Neuronal stem cell (in vitro differentiated cells): ENCODE data around the gene STK32C.
A peak's percentile ranks its signal among the peaks of the same experiment; 100 is the strongest.

ENCODE experiments used
- DNase-seq: peaks from one replicate; pipeline ENCODE4 v3.0.0-alpha.2; 2013; ENCODE audit warnings: low spot score
- H2AFZ ChIP-seq: one replicate; pipeline ENCODE4 v1.6.1; 2013; ENCODE audit warnings: mild to moderate bottlenecking, low read length, inconsistent platforms
- H2AK5ac ChIP-seq: 2 replicates; pipeline ENCODE4 v1.6.1; 2013; ENCODE audit warnings: low read depth, mild to moderate bottlenecking, inconsistent platforms, low read length, moderate library complexity, mixed read lengths
- H2BK120ac ChIP-seq: 2 replicates; pipeline ENCODE4 v1.6.1; 2013; ENCODE audit warnings: low read depth, mild to moderate bottlenecking, inconsistent platforms, low read length, moderate library complexity, mixed read lengths
- H2BK12ac ChIP-seq: one replicate; pipeline ENCODE4 v1.6.1; 2013; ENCODE audit warnings: low read length, inconsistent platforms
- H2BK15ac ChIP-seq: 2 replicates; pipeline ENCODE4 v1.6.1; 2013; ENCODE audit warnings: mild to moderate bottlenecking, low read length, inconsistent platforms, mixed read lengths
- H2BK5ac ChIP-seq: one replicate; pipeline ENCODE4 v1.6.1; 2013; ENCODE audit warnings: inconsistent platforms, mild to moderate bottlenecking, low read length, moderate library complexity
- H3K14ac ChIP-seq: one replicate; pipeline ENCODE4 v1.6.1; 2013; ENCODE audit warnings: low read length, inconsistent platforms
- H3K18ac ChIP-seq: 2 replicates; pipeline ENCODE4 v1.6.1; 2013; ENCODE audit warnings: low read length, inconsistent platforms
- H3K23ac ChIP-seq: 2 replicates; pipeline ENCODE4 v1.6.1; 2013; ENCODE audit warnings: low read depth, mild to moderate bottlenecking, mixed read lengths, low read length, inconsistent platforms; ENCODE audit not compliant: poor library complexity
- H3K27ac ChIP-seq: replicated peaks from 3 replicates; pipeline ENCODE4 v1.5.1; 2013; ENCODE audit warnings: low read length, inconsistent platforms
- H3K27me3 ChIP-seq, 3 experiments: 2 replicates each; pipeline ENCODE4 v1.6.1; 2013; ENCODE audit warnings: low read length in 3 of 3, mild to moderate bottlenecking in 2 of 3, inconsistent platforms in 1 of 3, low read depth in 1 of 3, mixed read lengths in 1 of 3, moderate library complexity in 1 of 3; ENCODE audit not compliant: control insufficient read depth in 3 of 3, insufficient read depth in 3 of 3
- H3K36me3 ChIP-seq, 2 donors: replicated peaks in 1 of 2; 2 replicates each; pipeline ENCODE4 v1.6.1; 2013; ENCODE audit warnings: low read length in 2 of 2; ENCODE audit not compliant: control insufficient read depth in 2 of 2, insufficient read depth in 2 of 2
- H3K4ac ChIP-seq: 2 replicates; pipeline ENCODE4 v1.6.1; 2013; ENCODE audit warnings: inconsistent platforms, mild to moderate bottlenecking, low read length, moderate library complexity
- H3K4me1 ChIP-seq, 2 donors: 1 replicate in 1 of 2; 2 replicates in 1 of 2; pipeline ENCODE4 v1.6.1; 2013; ENCODE audit warnings: low read length in 2 of 2, low read depth in 1 of 2; ENCODE audit not compliant: control insufficient read depth in 2 of 2, insufficient read depth in 1 of 2
- H3K4me2 ChIP-seq: one replicate; pipeline ENCODE4 v1.6.1; 2013; ENCODE audit warnings: mild to moderate bottlenecking, low read length, inconsistent platforms; ENCODE audit not compliant: insufficient read depth, poor library complexity, severe bottlenecking
- H3K4me3 ChIP-seq, 2 donors: 2 replicates each; pipeline ENCODE4 v1.5.1; 2013; ENCODE audit warnings: low read length in 2 of 2, mild to moderate bottlenecking in 2 of 2, inconsistent platforms in 1 of 2, moderate library complexity in 1 of 2
- H3K79me1 ChIP-seq: one replicate; pipeline ENCODE4 v1.6.1; 2013; ENCODE audit warnings: low read depth, mild to moderate bottlenecking, inconsistent platforms, low read length, moderate library complexity
- H3K9ac ChIP-seq: one replicate; pipeline ENCODE4 v1.6.1; 2013; ENCODE audit warnings: mild to moderate bottlenecking, low read depth, low read length, inconsistent platforms; ENCODE audit not compliant: poor library complexity
- H3K9me3 ChIP-seq, 2 donors: replicated peaks in 1 of 2; 2 replicates each; pipeline versions ENCODE3 to v1.6.1; 2013; ENCODE audit warnings: low read length in 2 of 2, mild to moderate bottlenecking in 2 of 2, inconsistent platforms in 1 of 2, low read depth in 1 of 2, mixed read lengths in 1 of 2, moderate library complexity in 1 of 2; ENCODE audit not compliant: control insufficient read depth in 2 of 2, insufficient read depth in 1 of 2
- H4K8ac ChIP-seq: one replicate; pipeline ENCODE4 v1.6.1; 2013; ENCODE audit warnings: low read depth, mild to moderate bottlenecking, inconsistent platforms, low read length, moderate library complexity
- H4K91ac ChIP-seq: one replicate; pipeline ENCODE4 v1.6.1; 2013; ENCODE audit warnings: low read length, low read depth, mild to moderate bottlenecking, inconsistent platforms; ENCODE audit not compliant: poor library complexity
- WGBS, 2 donors: extraction: QIAGEN DNeasy Blood & Tissue Kit; methylation state at CpG; one replicate each; pipeline ENCODE4 v1.1.7; 2013; ENCODE audit warnings: missing lambda C conversion rate in 2 of 2, mixed read lengths in 1 of 2; ENCODE audit not compliant: insufficient read length in 2 of 2, insufficient replicate concordance in 1 of 2; ENCODE audit errors: extremely low coverage in 2 of 2; 5-methylcytosine and 5-hydroxymethylcytosine counted together

STK32C gene

DNA sequence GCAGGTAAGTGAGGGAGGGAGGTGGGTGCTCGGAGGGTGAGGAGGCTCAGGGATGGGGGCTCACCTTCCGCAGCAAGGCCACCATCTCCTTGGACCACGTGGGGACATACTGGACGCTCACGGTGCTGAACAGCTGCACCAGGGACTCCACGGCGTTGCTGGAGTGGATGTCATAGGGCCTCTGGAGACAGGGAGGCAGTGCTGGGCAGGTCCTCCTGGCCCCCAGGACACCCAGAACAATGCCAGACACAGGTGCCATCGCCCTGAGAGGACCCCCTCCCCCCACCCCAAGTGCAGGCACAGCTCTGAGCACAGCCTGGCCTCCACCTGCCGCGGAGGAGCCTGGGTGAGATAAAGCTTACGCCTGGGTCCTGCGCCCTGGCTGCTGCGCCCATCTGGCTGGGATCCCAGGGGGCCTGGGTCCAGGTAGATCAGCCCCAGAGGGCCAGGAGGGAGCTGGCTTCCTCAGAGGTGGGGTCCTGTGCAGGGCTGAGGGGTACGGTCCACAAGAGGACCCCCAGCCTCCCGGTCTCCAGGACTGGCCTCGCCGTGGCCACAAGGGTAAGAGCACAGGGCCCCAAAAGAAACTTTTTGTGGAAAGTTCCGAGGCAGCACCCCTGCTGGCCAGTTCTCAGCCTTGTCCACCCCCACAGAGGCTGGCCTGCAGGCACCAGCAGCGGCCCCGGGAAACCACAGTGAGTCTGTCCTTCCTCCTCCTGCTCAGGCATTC, 83.2 kb downstream of the STK32C start:
- H2BK120ac ChIP-seq, result peak overlapping the region; percentile 91
- DNase-seq, result no peak
- H2BK12ac ChIP-seq, result peak overlapping the region; percentile 41
- H4K91ac ChIP-seq, result no peak overlapping the region
- H3K14ac ChIP-seq, result peak overlapping the region; percentile 38
- H3K36me3 ChIP-seq, result peaks cover 0 to 2% of the 10 kb centered on the region in 2 donors
- peak overlapping the region; percentile 11 for H3K4ac ChIP-seq
- peak overlapping the region; percentile 100 for H2AK5ac ChIP-seq
- H3K79me1 ChIP-seq, result peaks cover 1% of the 10 kb centered on the region
- H3K23ac ChIP-seq, result peak overlapping the region; percentile 65
- peak overlapping the region; percentile 66 for H2BK5ac ChIP-seq
- H3K27me3 ChIP-seq, result no peaks in the 10 kb centered on the region
- no peak overlapping the region for H3K27ac ChIP-seq
- H3K4me2 ChIP-seq, result no peak overlapping the region
- H3K9me3 ChIP-seq, result no peaks in the 10 kb centered on the region
- peak overlapping the region; percentile 43 for H4K8ac ChIP-seq
- no CpG with 5 or more reads among the region's 20 CpGs for WGBS, 2 donors
- H3K18ac ChIP-seq, result peak overlapping the region; percentile 85
- H3K4me3 ChIP-seq, result no peak overlapping the region
- H3K4me1 ChIP-seq, result peaks cover 0 to 5% of the 10 kb centered on the region in 2 donors
- H3K9ac ChIP-seq, result peak overlapping the region; percentile 60
- H2BK15ac ChIP-seq, result peak overlapping the region; percentile 96
- H2AFZ ChIP-seq, result no peak overlapping the region

DNA sequence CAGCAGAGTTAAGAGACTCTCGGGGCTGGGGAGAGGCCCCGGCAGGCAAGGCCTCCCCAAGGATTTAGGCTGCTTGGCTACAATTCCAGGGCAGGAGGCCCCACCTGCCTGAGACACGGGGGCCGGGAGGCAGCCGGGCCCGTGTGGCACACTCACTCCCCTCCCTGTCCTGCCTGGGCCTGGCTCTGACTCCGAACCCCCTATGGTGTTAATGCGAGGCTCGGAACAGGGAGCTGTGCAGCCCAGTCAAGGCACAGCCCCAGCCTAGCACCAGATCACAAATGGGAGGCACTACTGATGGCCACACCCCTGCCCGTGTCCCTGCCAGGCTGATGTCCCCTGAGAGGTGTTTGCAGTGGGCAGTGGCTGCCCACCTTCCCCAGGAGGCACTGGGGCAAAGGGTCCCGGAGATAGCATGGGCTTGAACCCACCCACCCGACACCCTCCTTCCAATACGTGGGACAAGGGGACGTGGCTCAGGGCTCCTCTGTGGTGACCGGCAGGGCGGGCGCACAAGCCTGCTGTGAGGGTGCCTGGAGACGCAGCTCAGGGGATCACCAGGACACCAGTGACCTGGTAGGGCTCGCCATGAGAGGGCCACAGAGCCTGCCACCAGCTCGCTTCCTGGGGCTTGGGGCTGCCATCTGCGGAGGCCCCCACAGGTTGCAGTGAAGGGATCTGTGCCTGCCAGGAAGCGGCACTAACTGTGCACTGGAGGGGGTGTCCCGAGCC, 84.0 kb downstream of the STK32C start:
- H3K9ac ChIP-seq, result peak overlapping the region; percentile 60
- H3K27ac ChIP-seq, result no peak overlapping the region
- peak overlapping the region; percentile 66 for H2BK5ac ChIP-seq
- H2BK15ac ChIP-seq, result peak overlapping the region; percentile 96
- H3K27me3 ChIP-seq, result no peaks in the 10 kb centered on the region
- no CpG with 5 or more reads among the region's 23 CpGs for WGBS, 2 donors
- peak overlapping the region; percentile 94 for H2BK12ac ChIP-seq
- peak overlapping the region; percentile 71 for H3K14ac ChIP-seq
- no peak for DNase-seq
- no peak overlapping the region for H4K91ac ChIP-seq
- H3K4ac ChIP-seq, result peak overlapping the region; percentile 11
- peaks cover 1% of the 10 kb centered on the region for H3K79me1 ChIP-seq
- H3K18ac ChIP-seq, result peak overlapping the region; percentile 90
- H3K36me3 ChIP-seq, result peaks cover 0 to 2% of the 10 kb centered on the region in 2 donors
- H2AFZ ChIP-seq, result peak overlapping the region; percentile 80
- peaks cover under 1 to 3% of the 10 kb centered on the region in 2 donors for H3K9me3 ChIP-seq
- H2BK120ac ChIP-seq, result peak overlapping the region; percentile 91
- no peak overlapping the region for H3K4me2 ChIP-seq
- H3K23ac ChIP-seq, result peak overlapping the region; percentile 31
- H3K4me1 ChIP-seq, result peaks cover 0 to 5% of the 10 kb centered on the region in 2 donors
- H3K4me3 ChIP-seq, result no peak overlapping the region
- peak overlapping the region; percentile 43 for H4K8ac ChIP-seq
- peak overlapping the region; percentile 100 for H2AK5ac ChIP-seq

GRCh38 chr10:132223156-132223590, 84.6 kb downstream of the STK32C start:
- H2BK12ac ChIP-seq, result peak overlapping the region; percentile 94
- H3K9me3 ChIP-seq, result peaks cover 2 to 3% of the 10 kb centered on the region in 2 donors
- peak overlapping the region; percentile 66 for H2BK5ac ChIP-seq
- H3K4ac ChIP-seq, result peak overlapping the region; percentile 89
- peak; percentile 62 for DNase-seq
- peak overlapping the region; percentile 91 for H2BK120ac ChIP-seq
- H3K14ac ChIP-seq, result peak overlapping the region; percentile 38
- peaks cover 0 to 5% of the 10 kb centered on the region in 2 donors for H3K4me1 ChIP-seq
- H3K27me3 ChIP-seq, result no peaks in the 10 kb centered on the region
- H3K18ac ChIP-seq, result peak overlapping the region; percentile 90
- H3K27ac ChIP-seq, result no peak overlapping the region
- peak overlapping the region; percentile 96 for H2BK15ac ChIP-seq
- no peak overlapping the region for H4K8ac ChIP-seq
- H3K4me3 ChIP-seq, result no peak overlapping the region
- H3K23ac ChIP-seq, result peak overlapping the region; percentile 73
- H2AK5ac ChIP-seq, result peak overlapping the region; percentile 100
- H4K91ac ChIP-seq, result no peak overlapping the region
- no CpG with 5 or more reads among the region's 16 CpGs for WGBS, 2 donors
- peak overlapping the region; percentile 80 for H2AFZ ChIP-seq
- no peak overlapping the region for H3K9ac ChIP-seq
- peaks cover 0 to 2% of the 10 kb centered on the region in 2 donors for H3K36me3 ChIP-seq
- H3K4me2 ChIP-seq, result no peak overlapping the region
- H3K79me1 ChIP-seq, result peaks cover 1% of the 10 kb centered on the region

GRCh38 chr10:132222726-132223125, 85.0 kb downstream of the STK32C start:
- H4K91ac ChIP-seq, result peak overlapping the region; percentile 9
- peaks cover 3 to 6% of the 10 kb centered on the region in 2 donors for H3K9me3 ChIP-seq
- no peak overlapping the region for H2BK120ac ChIP-seq
- H3K36me3 ChIP-seq, result peaks cover 0 to 2% of the 10 kb centered on the region in 2 donors
- peak overlapping the region; percentile 73 for H3K23ac ChIP-seq
- H3K4me3 ChIP-seq, result no peak overlapping the region
- WGBS, 2 donors, result no CpG with 5 or more reads among the region's 21 CpGs
- peaks cover 0 to 5% of the 10 kb centered on the region in 2 donors for H3K4me1 ChIP-seq
- H3K27me3 ChIP-seq, result no peaks in the 10 kb centered on the region
- peaks cover 1% of the 10 kb centered on the region for H3K79me1 ChIP-seq
- peak overlapping the region; percentile 60 for H2AFZ ChIP-seq
- peak overlapping the region; percentile 87 for H3K18ac ChIP-seq
- no peak overlapping the region for H3K9ac ChIP-seq
- no peak overlapping the region for H3K14ac ChIP-seq
- H3K4ac ChIP-seq, result no peak overlapping the region
- peak overlapping the region; percentile 75 for H2BK12ac ChIP-seq
- H2BK15ac ChIP-seq, result no peak overlapping the region
- peak overlapping the region; percentile 36 for H2AK5ac ChIP-seq
- H3K27ac ChIP-seq, result no peak overlapping the region
- H4K8ac ChIP-seq, result no peak overlapping the region
- H3K4me2 ChIP-seq, result no peak overlapping the region
- no peak for DNase-seq
- no peak overlapping the region for H2BK5ac ChIP-seq
